GM19193 (cell line): ENCODE data around the gene CAPN10.

Source experiments
- POLR2A ChIP-seq: IDR thresholded peaks from 4 replicates; pipeline ENCODE4 v1.6.1; 2011; ENCODE audit not compliant: insufficient read depth, insufficient read length; ENCODE audit errors: extremely low read depth

Gene CAPN10

DNA sequence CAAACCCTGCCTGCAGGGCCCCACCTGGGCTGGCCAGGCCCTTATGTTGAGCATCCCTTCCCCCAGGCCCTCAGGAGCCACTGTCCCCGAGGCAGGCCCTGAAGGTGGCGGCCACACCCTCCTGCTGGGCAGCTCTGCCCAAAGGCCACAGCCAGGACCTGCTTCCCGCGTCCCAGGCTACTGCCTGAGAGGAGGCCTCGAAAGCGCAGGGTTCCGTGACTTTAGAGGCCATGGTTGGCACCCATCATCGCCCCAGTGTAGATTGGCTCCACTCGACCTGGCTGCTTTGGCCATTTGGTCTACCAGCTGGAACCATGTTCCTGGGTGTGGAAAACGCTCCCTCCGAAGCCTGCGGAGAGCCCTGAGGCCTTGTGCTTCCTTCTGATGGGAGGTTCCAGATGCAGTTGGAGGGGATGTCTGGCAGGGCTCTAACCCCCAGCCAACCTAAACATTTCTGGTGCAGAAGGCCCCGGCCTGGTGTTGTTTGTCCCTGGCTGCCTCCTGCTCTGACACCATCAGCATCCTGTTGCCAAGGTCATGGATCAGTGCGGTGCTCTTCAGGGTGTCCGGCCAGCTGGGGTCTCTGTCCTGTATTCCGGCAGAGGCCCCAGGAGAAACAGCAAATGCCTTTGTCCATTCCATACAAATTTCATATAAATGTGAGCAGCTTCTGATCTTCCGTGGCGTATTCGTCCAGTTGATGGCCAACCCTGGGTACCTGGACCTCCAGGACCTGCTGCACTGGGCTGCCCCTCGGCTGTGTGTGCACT, 14.7 kb downstream of the CAPN10 start:
- no peak for TF ChIP-seq POLR2A

DNA sequence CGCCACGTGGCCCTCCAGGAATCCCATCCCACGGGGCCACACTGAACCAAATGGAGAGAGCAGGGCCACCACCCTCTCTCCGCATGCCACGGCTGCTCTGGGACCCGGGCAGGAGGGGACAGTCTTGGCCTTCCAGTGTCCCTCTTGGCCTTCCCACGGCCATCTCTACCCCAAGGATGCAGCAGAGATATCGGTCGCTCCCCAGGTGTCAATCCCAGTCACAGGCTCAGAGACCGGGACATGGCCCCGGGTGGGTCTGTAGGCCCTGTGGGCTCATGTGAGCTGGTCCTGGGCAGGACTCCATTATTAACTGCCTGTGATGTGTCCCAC, 15.3 kb downstream of the CAPN10 start:
- no peak for TF ChIP-seq POLR2A

DNA sequence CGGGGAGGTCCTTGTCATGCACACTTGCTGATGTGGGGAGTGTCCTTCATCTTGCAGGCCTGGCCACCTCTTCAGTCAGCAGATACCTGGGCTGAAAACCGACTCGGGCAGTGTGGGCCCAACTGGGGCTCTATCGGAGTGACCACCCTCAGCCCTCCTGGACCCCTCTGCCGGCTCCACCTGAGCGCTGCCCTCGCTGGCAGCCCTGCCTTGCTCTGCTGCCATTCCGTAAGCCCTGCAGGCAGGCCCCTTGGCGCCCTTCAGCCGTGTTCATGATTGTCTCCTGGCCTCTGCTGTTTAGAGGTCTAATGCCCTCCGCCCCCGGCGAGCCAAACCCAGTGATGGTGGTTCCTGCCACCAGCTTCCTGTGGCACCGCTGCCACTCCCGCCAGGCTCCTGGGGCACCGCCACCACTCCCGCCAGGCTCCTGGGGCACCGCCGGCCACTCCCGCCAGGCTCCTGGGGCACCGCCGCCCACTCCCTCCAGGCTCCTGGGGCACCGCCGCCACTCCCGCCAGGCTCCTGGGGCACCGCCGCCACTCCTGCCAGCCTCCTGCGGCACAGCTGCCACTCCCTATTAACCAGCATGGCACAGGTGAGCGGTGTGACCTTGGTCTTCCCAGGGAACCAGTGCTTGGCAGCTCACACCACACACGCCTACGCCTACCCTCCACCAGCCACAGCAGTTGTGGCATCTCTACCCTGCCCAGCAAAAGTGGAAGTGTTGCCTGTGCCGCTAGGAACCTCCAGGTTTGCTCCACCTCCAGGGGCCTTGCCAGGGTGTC, 15.9 kb downstream of the CAPN10 start:
- TF ChIP-seq POLR2A = no peak

DNA sequence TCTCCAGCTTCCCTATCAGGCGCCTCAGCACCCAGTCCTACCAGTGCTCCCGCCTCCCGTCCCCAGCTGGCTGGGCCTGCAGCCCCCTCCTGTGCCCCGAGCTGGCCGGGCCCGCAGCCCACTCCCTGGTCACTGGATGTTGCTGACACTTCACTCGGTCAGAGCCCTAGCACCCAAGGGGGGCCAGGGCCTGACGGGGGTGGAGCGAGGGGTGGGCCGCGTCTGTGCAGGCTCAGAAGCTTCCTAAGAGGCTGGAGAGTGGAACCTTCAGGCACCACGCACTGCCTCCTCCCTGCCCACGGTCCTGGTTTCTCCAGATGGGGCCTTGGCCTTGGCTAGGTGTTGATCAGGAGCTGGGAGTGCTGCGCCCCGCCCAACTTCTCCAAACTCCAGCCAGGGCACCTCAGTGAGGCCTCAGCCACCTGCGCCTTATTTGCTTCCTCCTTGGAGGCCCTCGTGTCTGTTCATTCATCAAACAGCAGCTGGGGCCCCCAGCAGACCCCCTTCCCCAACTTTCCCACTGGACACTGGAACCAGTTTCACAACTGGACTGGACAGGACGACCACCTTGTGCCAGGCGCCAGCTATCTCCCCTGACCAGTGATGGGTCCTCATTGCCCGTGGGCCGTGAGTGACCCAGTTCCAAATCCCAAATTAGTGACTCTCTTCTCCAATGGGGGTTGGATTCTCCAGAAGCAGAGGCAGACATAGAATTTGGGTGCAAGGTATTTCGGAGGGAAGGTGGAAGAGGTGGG, 16.7 kb downstream of the CAPN10 start:
- TF ChIP-seq POLR2A = no peak

DNA sequence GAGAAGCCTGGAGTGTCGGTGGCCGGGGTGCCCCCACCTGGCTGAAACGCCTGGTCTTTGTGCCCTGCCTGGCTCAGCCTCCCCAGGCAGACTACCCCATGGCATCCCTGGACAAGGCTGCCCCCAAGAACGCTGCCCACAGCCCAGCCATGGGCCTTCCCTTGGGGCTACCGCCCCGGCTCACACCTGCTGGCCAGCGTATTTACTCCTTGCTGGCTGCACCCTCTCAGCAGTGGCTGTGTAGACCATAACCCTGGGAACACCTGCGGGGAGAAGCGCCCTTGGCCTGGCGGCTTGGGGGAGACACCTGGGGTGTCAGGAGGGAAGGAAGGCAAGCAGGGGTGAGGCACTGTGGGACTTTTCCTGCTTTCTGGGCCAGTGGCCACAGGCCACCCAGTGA, 17.3 kb downstream of the CAPN10 start:
- no peak for TF ChIP-seq POLR2A

DNA sequence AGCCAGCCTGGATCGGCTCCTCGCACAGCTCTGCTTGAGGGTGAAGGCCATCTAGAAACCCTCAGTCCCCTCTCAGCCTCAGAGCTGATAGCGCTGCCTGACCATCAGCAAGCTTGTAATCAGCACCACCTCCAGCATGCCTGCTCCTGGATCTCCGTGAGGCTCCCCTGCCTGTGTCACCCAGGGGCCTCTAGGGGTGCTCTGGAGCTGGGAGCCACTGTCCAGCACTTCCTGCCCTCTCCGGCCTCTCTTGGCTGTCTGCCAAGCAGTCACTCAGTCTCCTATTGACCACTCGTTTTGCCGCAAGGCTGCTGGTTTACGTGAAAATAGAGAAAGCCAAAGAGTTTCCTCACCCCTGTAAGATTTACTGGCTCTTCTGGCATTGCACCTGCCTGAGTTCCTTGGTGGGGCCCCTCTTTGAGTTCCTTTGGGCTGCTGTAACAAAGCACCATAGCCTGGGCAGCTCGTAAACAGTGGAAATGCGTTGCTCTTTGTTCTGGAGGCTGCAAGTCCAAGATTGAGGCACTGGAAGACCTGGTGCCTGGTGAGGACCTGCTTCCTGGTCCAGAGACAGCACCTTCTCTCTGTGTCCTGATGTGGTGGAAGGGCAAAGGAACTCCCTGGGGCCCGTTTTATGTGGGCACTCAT, 17.9 kb downstream of the CAPN10 start:
- no peak for TF ChIP-seq POLR2A

DNA sequence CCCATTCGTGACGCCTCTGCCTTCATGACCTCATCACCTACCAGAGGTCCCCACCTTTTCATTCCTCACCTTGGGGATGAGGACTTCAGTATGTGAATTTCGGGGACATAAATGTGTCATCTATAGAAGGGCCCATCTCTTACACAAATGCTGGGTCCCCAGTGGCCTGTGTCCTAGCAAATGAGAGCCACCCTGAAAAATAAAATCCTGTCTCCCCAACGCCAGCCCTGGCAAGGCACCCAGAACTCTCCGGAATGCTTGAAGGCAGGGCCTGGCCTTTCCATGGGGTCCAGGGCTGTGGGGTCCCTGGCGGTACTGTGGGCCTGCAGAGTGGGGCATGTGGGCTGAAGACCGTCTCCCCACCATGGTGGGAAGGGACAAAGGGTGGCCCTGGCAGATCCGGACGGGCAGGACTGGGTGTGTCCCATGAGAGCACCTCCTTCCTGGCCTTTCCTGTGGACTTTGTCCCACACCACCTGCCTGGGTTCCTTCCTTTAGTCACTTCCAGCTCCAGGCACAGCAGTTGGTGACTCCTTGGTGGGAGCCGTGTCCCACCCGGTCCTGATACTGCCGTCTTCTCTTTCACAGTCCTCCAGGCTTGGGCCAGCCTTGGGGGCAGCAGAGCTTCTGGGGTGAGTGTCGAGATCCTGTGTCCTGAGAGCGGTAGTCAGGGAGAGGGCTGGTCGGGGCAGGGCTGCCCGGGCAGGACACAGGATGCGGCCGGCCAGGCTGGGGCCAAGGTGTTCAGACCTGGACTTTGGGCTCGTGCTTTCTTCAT, 18.6 kb downstream of the CAPN10 start:
- no peak for TF ChIP-seq POLR2A

DNA sequence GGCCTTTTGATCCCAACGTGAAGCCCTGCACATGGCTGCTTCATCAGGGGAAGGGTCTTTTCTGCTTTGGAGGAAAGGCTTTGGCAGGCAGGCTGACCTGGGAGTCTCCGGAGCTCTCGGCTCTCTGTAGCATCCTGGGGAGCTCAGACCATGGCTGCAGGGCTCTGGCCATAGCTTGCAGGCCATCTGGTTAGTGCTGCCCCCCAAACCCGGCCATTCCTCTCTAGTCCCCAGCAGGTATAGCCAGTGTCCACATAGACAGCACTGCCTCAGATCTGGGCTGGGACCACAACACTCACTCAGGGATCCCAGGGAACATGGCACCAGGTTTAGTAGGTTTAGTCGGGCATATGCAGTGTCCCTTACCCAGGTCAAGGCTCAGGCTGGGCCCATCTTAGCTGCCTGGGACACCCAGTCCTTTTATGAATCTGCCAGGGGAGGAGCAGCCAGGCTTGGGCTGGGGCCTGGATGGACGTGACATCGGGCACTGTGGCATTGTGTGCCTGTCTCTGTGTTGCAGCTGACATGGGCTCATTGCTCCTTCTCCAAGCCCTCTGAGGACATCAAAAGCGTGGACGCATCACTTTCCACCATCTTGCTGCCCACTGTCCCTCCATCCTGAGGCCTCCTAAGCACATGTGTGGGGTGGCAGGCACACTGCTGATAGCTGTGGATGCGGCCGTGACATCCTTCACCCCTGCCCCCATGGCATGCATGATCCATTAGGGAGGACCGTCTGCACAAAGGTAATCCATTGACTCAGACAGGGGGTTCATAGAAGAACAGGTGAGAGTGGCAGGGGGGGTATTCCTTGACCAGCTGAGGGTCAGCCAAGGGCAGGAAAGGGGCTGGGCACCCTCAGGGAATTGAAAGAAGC, 19.6 kb downstream of the CAPN10 start:
- TF ChIP-seq POLR2A = no peak

DNA sequence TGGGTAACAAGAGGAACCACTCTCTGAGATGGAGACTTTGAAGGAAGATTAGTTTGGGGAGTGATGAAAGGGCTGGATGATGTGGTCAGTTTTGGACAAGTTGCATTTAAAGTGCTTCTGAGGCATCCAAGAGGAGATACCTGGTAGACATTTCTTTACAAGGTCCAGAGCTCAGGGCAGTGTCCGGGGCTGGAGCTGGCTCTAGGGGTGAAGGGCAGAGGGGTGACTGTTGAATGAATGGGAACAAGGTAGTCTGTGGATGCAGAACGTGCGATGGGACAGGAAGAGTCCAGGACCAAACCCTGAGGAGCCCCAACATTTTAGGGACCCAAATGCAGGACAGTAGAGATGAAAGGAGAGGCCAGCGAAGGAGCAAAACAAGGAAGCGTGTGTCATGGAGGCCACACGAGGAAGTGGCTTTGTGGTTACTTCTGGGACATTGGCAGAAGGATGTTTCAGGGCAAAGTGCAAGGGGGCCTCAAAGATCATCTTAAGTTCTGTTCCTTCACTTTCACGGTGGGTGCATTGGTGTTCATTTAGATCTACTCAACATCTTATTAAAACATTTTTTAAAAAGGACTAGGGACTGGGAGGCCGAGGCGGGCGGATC, 25.2 kb downstream of the CAPN10 start:
- no peak for TF ChIP-seq POLR2A

DNA sequence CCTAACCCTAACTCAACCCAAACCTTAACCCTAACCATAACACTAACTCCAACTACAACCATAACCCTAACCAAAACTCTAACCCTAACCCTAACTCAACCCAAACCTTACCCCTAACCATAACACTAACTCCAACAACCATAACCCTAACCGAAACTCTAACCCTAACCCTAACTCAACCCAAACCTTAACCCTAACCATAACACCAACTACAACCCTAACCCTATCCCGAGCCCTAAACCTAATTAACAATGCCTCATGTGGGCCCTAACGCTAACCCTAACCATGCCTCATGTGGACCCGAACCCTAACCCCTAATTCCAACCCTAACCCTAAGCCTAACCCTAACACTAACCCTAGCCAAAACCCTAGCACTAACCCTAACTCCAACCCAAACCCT, 27.2 kb downstream of the CAPN10 start:
- no peak for TF ChIP-seq POLR2A

DNA sequence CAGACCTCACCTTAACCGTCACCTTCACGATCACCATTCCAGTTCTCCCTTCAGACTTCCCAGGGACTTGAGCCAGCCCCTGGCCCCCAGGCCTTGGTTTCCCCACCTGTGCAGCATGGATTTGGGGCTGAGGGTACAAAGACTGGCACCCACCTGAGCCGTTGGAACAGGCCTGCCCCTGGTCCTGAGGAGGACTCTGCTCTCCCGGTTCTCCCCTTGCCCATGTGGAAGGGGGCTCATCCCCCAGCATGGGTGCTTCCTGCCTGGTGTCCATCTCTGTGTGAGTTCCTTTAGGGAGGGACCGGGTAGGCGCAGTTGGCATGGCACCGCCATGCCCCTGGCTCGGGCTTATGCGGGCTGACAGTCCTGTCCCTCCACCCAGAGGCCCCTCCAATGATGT, 27.9 kb downstream of the CAPN10 start:
- TF ChIP-seq POLR2A = no peak

DNA sequence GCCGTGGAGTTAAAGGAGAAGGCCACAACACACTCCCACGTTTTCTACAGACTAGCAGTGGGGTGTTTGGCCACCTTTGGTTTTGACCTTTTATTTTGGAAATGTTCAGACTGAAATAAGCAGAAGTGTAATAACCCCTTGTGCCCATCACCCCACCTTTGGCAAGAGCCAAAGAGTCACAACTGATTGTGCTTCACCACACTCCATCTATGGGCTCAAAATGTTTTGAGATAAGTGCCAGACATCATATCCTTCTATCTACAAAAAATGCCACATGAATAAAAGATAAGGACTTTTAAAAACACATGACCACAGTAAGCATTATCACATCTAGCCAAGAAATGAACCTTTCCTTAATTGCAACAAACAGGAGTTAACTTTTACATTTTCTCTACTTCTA, 28.9 kb downstream of the CAPN10 start:
- no peak for TF ChIP-seq POLR2A
